Glutamatergic neuron (in vitro differentiated cells): ENCODE data around the gene ARHGAP23. TPM values are rescaled to one million over a fixed set of nuclear protein-coding genes. Genes with fewer than 3 reads are reported as not detected.

Source experiments
- DNase-seq: peaks from one replicate; pipeline ENCODE4 v3.0.0; 2022
- H3K27ac Mint-ChIP-seq: one replicate; pipeline ENCODE4 v1.8.0; 2020; ENCODE audit warnings: mild to moderate bottlenecking, mixed read lengths, inconsistent platforms; ENCODE audit not compliant: unreplicated experiment
- H3K27me3 Mint-ChIP-seq: one replicate; pipeline ENCODE4 v1.8.0; 2020; ENCODE audit warnings: mild to moderate bottlenecking, moderate library complexity, mixed read lengths, inconsistent platforms; ENCODE audit not compliant: unreplicated experiment
- H3K36me3 Mint-ChIP-seq: one replicate; pipeline ENCODE4 v1.8.0; 2020; ENCODE audit warnings: mild to moderate bottlenecking, mixed read lengths, inconsistent platforms; ENCODE audit not compliant: unreplicated experiment
- H3K4me1 Mint-ChIP-seq: one replicate; pipeline ENCODE4 v1.8.0; 2020; ENCODE audit warnings: mild to moderate bottlenecking, low read depth, mixed read lengths, inconsistent platforms; ENCODE audit not compliant: unreplicated experiment
- H3K4me3 Mint-ChIP-seq: one replicate; pipeline ENCODE4 v1.8.0; 2020; ENCODE audit warnings: mild to moderate bottlenecking, mixed read lengths, inconsistent platforms; ENCODE audit not compliant: unreplicated experiment
- H3K9me3 Mint-ChIP-seq: one replicate; pipeline ENCODE4 v1.8.0; 2020; ENCODE audit warnings: mild to moderate bottlenecking, moderate library complexity, mixed read lengths, inconsistent platforms; ENCODE audit not compliant: unreplicated experiment
- CTCF ChIP-seq: fragments of 200-600 bp; sonication (generic); IDR thresholded peaks from one replicate; pipeline ENCODE4 v1.5.0; 2021; ENCODE audit not compliant: partially characterized antibody, unreplicated experiment
- total RNA-seq: library from RNA; stranded (reverse); fragmentation: NEBNext Ultra II Directional; extraction: Animal tissue kit (Norgen Biotek cat#: 25700); gene quantifications from one replicate; pipeline ENCODE4 v1.2.1, GENCODE V29; 2021; ENCODE audit not compliant: unreplicated experiment

Gene ARHGAP23
- total RNA-seq, 1 donor from 2014 or later, result 23.6 TPM

DNA sequence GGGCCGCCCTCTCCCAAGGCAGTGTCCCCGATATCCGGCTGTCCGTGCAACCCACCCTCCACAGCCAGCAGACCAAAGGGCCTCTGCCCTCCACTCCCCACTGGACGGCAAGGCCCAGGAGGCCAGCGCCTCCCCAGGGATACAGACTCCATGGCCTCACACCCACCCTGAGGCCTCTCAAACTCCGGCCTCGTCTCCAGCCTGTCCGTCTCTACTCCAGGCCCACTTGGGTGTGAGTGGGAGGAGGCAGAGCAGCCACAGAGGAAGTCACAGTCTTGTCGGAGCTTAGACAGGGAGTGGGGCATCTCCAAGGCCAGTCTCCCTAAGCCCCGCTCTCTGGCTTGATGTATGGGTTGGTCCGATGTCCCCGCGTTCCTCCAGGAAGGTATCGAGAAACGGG, 104.2 kb downstream of the ARHGAP23 start:
- DNase-seq, result no peak
- H3K4me1 Mint-ChIP-seq, result peaks cover 19% of the 10 kb centered on the region
- no peaks in the 10 kb centered on the region for H3K36me3 Mint-ChIP-seq
- peaks cover 7% of the 10 kb centered on the region for H3K9me3 Mint-ChIP-seq
- no peak overlapping the region for H3K4me3 Mint-ChIP-seq
- H3K27ac Mint-ChIP-seq, result no peak overlapping the region
- peaks cover 19% of the 10 kb centered on the region for H3K27me3 Mint-ChIP-seq
- no peak for TF ChIP-seq CTCF

DNA sequence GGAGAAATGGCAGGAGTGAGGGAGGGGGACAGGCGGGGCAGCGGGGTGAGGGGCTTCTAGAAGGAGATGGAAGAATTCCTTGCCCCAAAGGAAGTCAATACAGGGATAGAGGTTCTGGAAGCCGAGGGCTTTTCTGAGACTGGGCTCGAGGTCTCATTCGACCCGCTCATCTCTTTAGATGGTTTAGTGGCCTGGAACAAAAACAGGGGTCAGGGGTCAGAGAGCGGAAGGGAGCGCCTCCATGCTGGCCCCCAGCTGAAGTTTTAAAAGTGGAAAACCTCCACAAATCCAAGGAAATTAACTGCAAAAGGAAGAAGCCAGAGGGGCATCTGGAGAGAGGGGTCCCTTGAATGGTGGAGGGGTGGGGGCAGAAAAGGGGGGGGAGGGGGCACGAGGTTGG, 105.0 kb downstream of the ARHGAP23 start:
- Mint-ChIP-seq H3K36me3 (no peaks in the 10 kb centered on the region), H3K9me3 (peaks cover 7% of the 10 kb centered on the region), H3K27ac (no peak overlapping the region), H3K27me3 (peaks cover 12% of the 10 kb centered on the region), H3K4me3 (no peak overlapping the region), H3K4me1 (peaks cover 19% of the 10 kb centered on the region)
- no peak for DNase-seq
- TF ChIP-seq CTCF, result no peak

- no peak for TF ChIP-seq CTCF
- Mint-ChIP-seq H3K9me3 (peaks cover 7% of the 10 kb centered on the region), H3K4me3 (no peak overlapping the region), H3K27ac (no peak overlapping the region), H3K27me3 (peaks cover 12% of the 10 kb centered on the region), H3K4me1 (peaks cover 19% of the 10 kb centered on the region), H3K36me3 (no peaks in the 10 kb centered on the region)
- DNase-seq, result no peak
Measured at GRCh38 chr17:38533866-38534497, 105.7 kb downstream of the ARHGAP23 start.

- TF ChIP-seq CTCF, result no peak
- Mint-ChIP-seq H3K9me3 (peaks cover 7% of the 10 kb centered on the region), H3K27me3 (peaks cover 12% of the 10 kb centered on the region), H3K36me3 (no peaks in the 10 kb centered on the region), H3K4me3 (no peak overlapping the region), H3K4me1 (peaks cover 19% of the 10 kb centered on the region), H3K27ac (no peak overlapping the region)
- no peak for DNase-seq
Measured at GRCh38 chr17:38534498-38534885, 106.2 kb downstream of the ARHGAP23 start.

DNA sequence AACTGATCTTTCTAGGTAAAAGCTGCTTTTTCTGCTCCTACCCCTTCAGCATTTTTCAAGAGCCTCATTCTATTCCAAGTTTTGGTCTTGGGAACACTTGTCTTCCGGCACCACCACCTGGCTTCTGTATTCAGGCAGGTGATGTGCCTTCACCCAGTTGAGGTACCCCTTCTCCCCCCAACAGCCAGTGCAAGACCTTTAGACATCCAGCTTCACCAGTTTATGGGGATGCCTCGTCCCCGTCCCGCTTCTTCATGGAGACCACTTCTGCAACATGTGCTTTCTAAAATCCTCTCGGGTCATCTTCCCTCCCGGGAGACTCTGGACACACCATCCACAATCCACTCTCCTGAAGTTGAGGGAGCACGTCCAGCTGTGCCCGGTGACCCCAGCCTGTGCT, 107.6 kb downstream of the ARHGAP23 start:
- H3K36me3 Mint-ChIP-seq, result no peaks in the 10 kb centered on the region
- DNase-seq, result no peak
- TF ChIP-seq CTCF, result no peak
- peaks cover 10% of the 10 kb centered on the region for H3K4me1 Mint-ChIP-seq
- no peak overlapping the region for H3K4me3 Mint-ChIP-seq
- H3K9me3 Mint-ChIP-seq, result peaks cover 5% of the 10 kb centered on the region
- H3K27me3 Mint-ChIP-seq, result peaks cover 5% of the 10 kb centered on the region
- H3K27ac Mint-ChIP-seq, result no peak overlapping the region
